Suprapubic skin (tissue), 4 donors: ENCODE results near the gene YPEL5. TPM values are rescaled to one million over a fixed set of nuclear protein-coding genes. Genes with fewer than 3 reads are reported as not detected.

ENCODE experiments used
- DNase-seq, 2 donors: peaks; one replicate each; pipeline ENCODE4 v3.0.0-alpha.2; 2019; ENCODE audit warnings: low spot score in 2 of 2
- H3K27ac ChIP-seq: fragments of 200-600 bp; sonication (generic); one replicate; pipeline ENCODE4 v1.5.1; 2019
- H3K27me3 ChIP-seq: fragments of 200-600 bp; sonication (generic); one replicate; pipeline ENCODE4 v1.5.1; 2019
- H3K36me3 ChIP-seq: fragments of 200-600 bp; sonication (generic); one replicate; pipeline ENCODE4 v1.5.1; 2019
- H3K4me1 ChIP-seq: fragments of 200-600 bp; sonication (generic); one replicate; pipeline ENCODE4 v1.5.1; 2019
- H3K4me3 ChIP-seq: fragments of 200-600 bp; sonication (generic); one replicate; pipeline ENCODE4 v1.5.1; 2019; ENCODE audit warnings: mild to moderate bottlenecking
- H3K9me3 ChIP-seq: fragments of 200-600 bp; sonication (generic); one replicate; pipeline ENCODE4 v1.5.1; 2019
- CTCF ChIP-seq, 2 donors: fragments of 200-600 bp in 1 of 2; fragments of 450-650 bp in 1 of 2; sonication (generic) in 1 of 2; IDR thresholded peaks; one replicate each; pipeline ENCODE4 v1.5.1; 2016 to 2019; ENCODE audit warnings: antibody characterized with exemption in 2 of 2, mild to moderate bottlenecking in 1 of 2, moderate library complexity in 1 of 2
- EP300 ChIP-seq: sonication (generic); formaldehyde crosslinking; IDR thresholded peaks from one replicate; pipeline ENCODE4 v1.6.1; 2017; ENCODE audit warnings: antibody characterized with exemption
- POLR2A ChIP-seq, 2 donors: fragments of 450-650 bp; IDR thresholded peaks; one replicate each; pipeline ENCODE4 v1.6.1; 2017; ENCODE audit warnings: antibody characterized with exemption in 2 of 2, mild to moderate bottlenecking in 2 of 2, moderate library complexity in 2 of 2
- POLR2AphosphoS5 ChIP-seq, 3 donors: sonication (generic); formaldehyde crosslinking; IDR thresholded peaks; one replicate each; pipeline ENCODE4 v1.6.1; 2017; ENCODE audit warnings: antibody characterized with exemption in 3 of 3
- WGBS: methylation state at CpG from one replicate; pipeline ENCODE4 v1.1.5; 2018; 5-methylcytosine and 5-hydroxymethylcytosine counted together
- total RNA-seq, 4 donors: library from RNA; depleted of rRNA; stranded (reverse); fragments of >200 nt; gene quantifications; one replicate each; pipeline ENCODE4 v1.1.0, GENCODE V29; 2016

Gene YPEL5
- total RNA-seq, 4 donors from 2014 or later, result 102 to 129 (median 109) TPM

DNA sequence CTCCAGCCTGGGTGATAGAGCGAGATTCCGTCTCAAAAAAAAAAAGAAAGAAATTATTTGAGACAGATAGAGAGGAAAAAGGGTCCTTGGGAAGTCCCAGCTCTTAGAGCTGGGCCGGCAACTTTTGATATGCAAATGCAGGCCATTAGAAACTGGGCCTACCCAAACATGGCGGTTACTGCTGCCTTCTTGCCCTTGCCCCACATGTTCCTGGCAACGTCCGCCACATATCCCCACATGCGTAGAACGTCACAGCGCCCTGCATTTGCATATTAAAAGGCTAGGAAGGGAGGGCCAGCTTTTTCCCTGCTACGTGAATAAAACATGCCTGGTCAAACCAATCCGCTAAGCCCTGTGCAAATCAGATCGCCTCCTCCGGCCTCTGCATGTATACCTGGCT lies 43.8 kb downstream of the YPEL5 start:
- WGBS, result 93% methylated on average over 13 of the region's 13 CpGs
- Histone ChIP-seq H3K9me3 (no peaks in the 10 kb centered on the region), H3K27ac (no peak overlapping the region), H3K27me3 (peaks cover 3% of the 10 kb centered on the region), H3K4me3 (no peak overlapping the region), H3K4me1 (no peaks in the 10 kb centered on the region), H3K36me3 (no peaks in the 10 kb centered on the region)
- TF ChIP-seq EP300 (no peak), POLR2AphosphoS5 (IDR thresholded peaks at IDR 0.05) (no peak), POLR2A (IDR thresholded peaks at IDR 0.05) (no peak), CTCF (IDR thresholded peaks at IDR 0.05) (no peak)
- DNase-seq, result no peak

GRCh38 chr2:30191107-30191506 lies 44.3 kb downstream of the YPEL5 start:
- no peaks in the 10 kb centered on the region for H3K4me1 ChIP-seq
- H3K27me3 ChIP-seq, result peaks cover 3% of the 10 kb centered on the region
- DNase-seq, result no peak
- H3K36me3 ChIP-seq, result no peaks in the 10 kb centered on the region
- 97% methylated on average over 10 of the region's 10 CpGs for WGBS
- TF ChIP-seq POLR2A (IDR thresholded peaks at IDR 0.05) (no peak), EP300 (no peak), POLR2AphosphoS5 (IDR thresholded peaks at IDR 0.05) (no peak), CTCF (IDR thresholded peaks at IDR 0.05) (no peak)
- no peak overlapping the region for H3K4me3 ChIP-seq
- no peak overlapping the region for H3K27ac ChIP-seq
- H3K9me3 ChIP-seq, result no peaks in the 10 kb centered on the region

GRCh38 chr2:30191819-30192271 lies 45.0 kb downstream of the YPEL5 start:
- Histone ChIP-seq H3K27me3 (peaks cover 3% of the 10 kb centered on the region), H3K9me3 (no peaks in the 10 kb centered on the region), H3K36me3 (no peaks in the 10 kb centered on the region), H3K4me1 (no peaks in the 10 kb centered on the region), H3K4me3 (no peak overlapping the region), H3K27ac (no peak overlapping the region)
- WGBS, result 86% methylated on average over 7 of the region's 7 CpGs
- DNase-seq, result no peak
- no peak for TF ChIP-seq CTCF (IDR thresholded peaks at IDR 0.05)
- TF ChIP-seq POLR2AphosphoS5 (IDR thresholded peaks at IDR 0.05), result no peak
- TF ChIP-seq EP300, result no peak
- TF ChIP-seq POLR2A (IDR thresholded peaks at IDR 0.05), result no peak

- Histone ChIP-seq H3K4me3 (no peak overlapping the region), H3K36me3 (no peaks in the 10 kb centered on the region), H3K9me3 (no peaks in the 10 kb centered on the region), H3K4me1 (no peaks in the 10 kb centered on the region), H3K27me3 (peaks cover 3% of the 10 kb centered on the region), H3K27ac (no peak overlapping the region)
- no peak for DNase-seq
- TF ChIP-seq CTCF (IDR thresholded peaks at IDR 0.05), result no peak
- no peak for TF ChIP-seq EP300
- TF ChIP-seq POLR2A (IDR thresholded peaks at IDR 0.05), result no peak
- TF ChIP-seq POLR2AphosphoS5 (IDR thresholded peaks at IDR 0.05), result no peak
- 84% methylated on average over 4 of the region's 4 CpGs for WGBS
These were observed 45.5 kb downstream of the YPEL5 start for GRCh38 chr2:30192314-30192713.

GRCh38 chr2:30193104-30193681 lies 46.4 kb downstream of the YPEL5 start:
- no peaks in the 10 kb centered on the region for H3K9me3 ChIP-seq
- 86% methylated on average over 13 of the region's 13 CpGs for WGBS
- H3K36me3 ChIP-seq, result no peaks in the 10 kb centered on the region
- H3K4me1 ChIP-seq, result no peaks in the 10 kb centered on the region
- H3K27me3 ChIP-seq, result peaks cover 3% of the 10 kb centered on the region
- TF ChIP-seq POLR2AphosphoS5 (IDR thresholded peaks at IDR 0.05) (no peak), POLR2A (IDR thresholded peaks at IDR 0.05) (no peak), EP300 (no peak), CTCF (IDR thresholded peaks at IDR 0.05) (no peak)
- H3K27ac ChIP-seq, result no peak overlapping the region
- no peak overlapping the region for H3K4me3 ChIP-seq
- no peak for DNase-seq
